Measurements from ENCODE around the gene SWI5.

SWI5 gene

GRCh38 chr9:128259156-128259555, 16.9 kb upstream of the SWI5 start:
- H3K27me3 ChIP-seq = no peaks in the 10 kb centered on the region
- 0 out of 2 replicates have a peak, but pooled peaks have one; percentile 17 for TF ChIP-seq CTCF (IDR thresholded peaks at IDR 0.05; ENCODE audit: low read depth, low read length)
- H3K36me3 ChIP-seq = peaks cover 17% of the 10 kb centered on the region
- H3K4me3 ChIP-seq (ENCODE audit: low read depth, low read length) = no peak overlapping the region
- H3K9me3 ChIP-seq = no peaks in the 10 kb centered on the region
- DNase-seq = no peak
- H3K4me1 ChIP-seq = peaks cover 6% of the 10 kb centered on the region

GRCh38 chr9:128260340-128260739, 15.7 kb upstream of the SWI5 start:
- peaks cover 2% of the 10 kb centered on the region for H3K4me1 ChIP-seq
- DNase-seq = no peak
- no peak for TF ChIP-seq CTCF (IDR thresholded peaks at IDR 0.05; ENCODE audit: low read depth, low read length)
- no peaks in the 10 kb centered on the region for H3K27me3 ChIP-seq
- peaks cover 17% of the 10 kb centered on the region for H3K36me3 ChIP-seq
- no peak overlapping the region for H3K4me3 ChIP-seq (ENCODE audit: low read depth, low read length)
- H3K9me3 ChIP-seq = no peaks in the 10 kb centered on the region

- DNase-seq = no peak
- TF ChIP-seq CTCF (IDR thresholded peaks at IDR 0.05; ENCODE audit: low read depth, low read length) = no peak
- H3K27me3 ChIP-seq = no peaks in the 10 kb centered on the region
- H3K36me3 ChIP-seq = peaks cover 9% of the 10 kb centered on the region
- H3K9me3 ChIP-seq = no peaks in the 10 kb centered on the region
- no peak overlapping the region for H3K4me3 ChIP-seq (ENCODE audit: low read depth, low read length)
- H3K4me1 ChIP-seq = no peaks in the 10 kb centered on the region
These were observed 13.4 kb upstream of the SWI5 start for GRCh38 chr9:128262687-128263086.

GRCh38 chr9:128265348-128265847, 10.7 kb upstream of the SWI5 start:
- no peak for TF ChIP-seq CTCF (IDR thresholded peaks at IDR 0.05; ENCODE audit: low read depth, low read length)
- H3K27me3 ChIP-seq = no peaks in the 10 kb centered on the region
- H3K36me3 ChIP-seq = no peaks in the 10 kb centered on the region; the same call in 1 of the 2 replicates
- H3K4me3 ChIP-seq (ENCODE audit: low read depth, low read length) = no peak overlapping the region
- H3K9me3 ChIP-seq = no peaks in the 10 kb centered on the region
- no peak for DNase-seq
- no peaks in the 10 kb centered on the region for H3K4me1 ChIP-seq

- H3K9me3 ChIP-seq = no peaks in the 10 kb centered on the region
- H3K36me3 ChIP-seq = no peaks in the 10 kb centered on the region
- no peak for TF ChIP-seq CTCF (IDR thresholded peaks at IDR 0.05; ENCODE audit: low read depth, low read length)
- no peaks in the 10 kb centered on the region for H3K4me1 ChIP-seq
- DNase-seq = no peak
- no peak overlapping the region for H3K4me3 ChIP-seq (ENCODE audit: low read depth, low read length)
- no peaks in the 10 kb centered on the region for H3K27me3 ChIP-seq
These were observed 9.0 kb upstream of the SWI5 start for GRCh38 chr9:128266868-128267590.

GRCh38 chr9:128271112-128271511, 5.0 kb upstream of the SWI5 start:
- Histone ChIP-seq H3K4me3 (ENCODE audit: low read depth, low read length) (no peak overlapping the region), H3K27me3 (no peaks in the 10 kb centered on the region), H3K36me3 (no peaks in the 10 kb centered on the region), H3K4me1 (no peaks in the 10 kb centered on the region), H3K9me3 (no peaks in the 10 kb centered on the region)
- no peak for TF ChIP-seq CTCF (IDR thresholded peaks at IDR 0.05; ENCODE audit: low read depth, low read length)
- no peak for DNase-seq
